ENCODE measurements around the gene TXLNA.

The TXLNA gene

GRCh38 chr1:32186077-32186476 lies 6.6 kb downstream of the TXLNA start:
- H3K27ac ChIP-seq (ENCODE audit: low read length): no peak overlapping the region
- H3K9me3 ChIP-seq (ENCODE audit: control insufficient read depth in 1 of 2, low read length in 2 of 2): no peaks in the 10 kb centered on the region
- peaks cover 11 to 30% of the 10 kb centered on the region in 2 donors for H3K4me1 ChIP-seq (ENCODE audit: control insufficient read depth in 1 of 2, insufficient read depth in 2 of 2, low read length in 2 of 2)
- H3K27me3 ChIP-seq (ENCODE audit: low read depth, low read length): no peaks in the 10 kb centered on the region
- peaks cover 56 to 57% of the 10 kb centered on the region in 2 donors for H3K36me3 ChIP-seq (ENCODE audit: control insufficient read depth in 1 of 2, insufficient read depth in 2 of 2, low read length in 2 of 2)
- no peak overlapping the region for H3K4me3 ChIP-seq (ENCODE audit: low read depth in 1 of 2, low read length in 2 of 2)

DNA sequence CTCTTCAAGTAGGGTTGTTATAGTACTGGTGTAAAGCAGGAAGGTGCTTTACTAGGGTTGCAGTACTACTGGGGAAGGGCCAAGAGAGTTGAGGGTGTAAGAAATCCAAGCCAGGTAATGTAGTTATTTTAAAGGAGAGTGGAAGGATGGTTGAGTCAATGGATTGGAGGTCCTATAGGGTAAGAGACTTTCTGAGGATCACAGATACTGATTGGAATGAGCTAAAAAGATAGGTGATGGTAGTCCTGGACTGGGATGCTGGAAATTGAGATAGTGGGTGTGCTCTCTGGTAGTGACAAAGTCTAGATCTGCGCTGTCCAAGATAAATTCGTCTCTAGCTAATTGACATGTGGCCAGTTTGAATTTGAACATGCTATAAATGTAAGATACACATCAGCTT lies 7.0 kb downstream of the TXLNA start:
- Histone ChIP-seq H3K4me1 (ENCODE audit: control insufficient read depth in 1 of 2, insufficient read depth in 2 of 2, low read length in 2 of 2) (peaks cover 7 to 26% of the 10 kb centered on the region in 2 donors), H3K27ac (ENCODE audit: low read length) (no peak overlapping the region), H3K27me3 (ENCODE audit: low read depth, low read length) (no peaks in the 10 kb centered on the region), H3K4me3 (ENCODE audit: low read depth in 1 of 2, low read length in 2 of 2) (no peak overlapping the region), H3K36me3 (ENCODE audit: control insufficient read depth in 1 of 2, insufficient read depth in 2 of 2, low read length in 2 of 2) (peaks cover 57 to 61% of the 10 kb centered on the region in 2 donors), H3K9me3 (ENCODE audit: control insufficient read depth in 1 of 2, low read length in 2 of 2) (no peaks in the 10 kb centered on the region)

- Histone ChIP-seq H3K4me3 (ENCODE audit: low read depth in 1 of 2, low read length in 2 of 2) (no peak overlapping the region), H3K27ac (ENCODE audit: low read length) (no peak overlapping the region), H3K27me3 (ENCODE audit: low read depth, low read length) (no peaks in the 10 kb centered on the region), H3K9me3 (ENCODE audit: control insufficient read depth in 1 of 2, low read length in 2 of 2) (no peaks in the 10 kb centered on the region), H3K4me1 (ENCODE audit: control insufficient read depth in 1 of 2, insufficient read depth in 2 of 2, low read length in 2 of 2) (peaks cover 4 to 15% of the 10 kb centered on the region in 2 donors), H3K36me3 (ENCODE audit: control insufficient read depth in 1 of 2, insufficient read depth in 2 of 2, low read length in 2 of 2) (peaks cover 67 to 70% of the 10 kb centered on the region in 2 donors)
Measured at GRCh38 chr1:32187850-32188249, 8.4 kb downstream of the TXLNA start.

DNA sequence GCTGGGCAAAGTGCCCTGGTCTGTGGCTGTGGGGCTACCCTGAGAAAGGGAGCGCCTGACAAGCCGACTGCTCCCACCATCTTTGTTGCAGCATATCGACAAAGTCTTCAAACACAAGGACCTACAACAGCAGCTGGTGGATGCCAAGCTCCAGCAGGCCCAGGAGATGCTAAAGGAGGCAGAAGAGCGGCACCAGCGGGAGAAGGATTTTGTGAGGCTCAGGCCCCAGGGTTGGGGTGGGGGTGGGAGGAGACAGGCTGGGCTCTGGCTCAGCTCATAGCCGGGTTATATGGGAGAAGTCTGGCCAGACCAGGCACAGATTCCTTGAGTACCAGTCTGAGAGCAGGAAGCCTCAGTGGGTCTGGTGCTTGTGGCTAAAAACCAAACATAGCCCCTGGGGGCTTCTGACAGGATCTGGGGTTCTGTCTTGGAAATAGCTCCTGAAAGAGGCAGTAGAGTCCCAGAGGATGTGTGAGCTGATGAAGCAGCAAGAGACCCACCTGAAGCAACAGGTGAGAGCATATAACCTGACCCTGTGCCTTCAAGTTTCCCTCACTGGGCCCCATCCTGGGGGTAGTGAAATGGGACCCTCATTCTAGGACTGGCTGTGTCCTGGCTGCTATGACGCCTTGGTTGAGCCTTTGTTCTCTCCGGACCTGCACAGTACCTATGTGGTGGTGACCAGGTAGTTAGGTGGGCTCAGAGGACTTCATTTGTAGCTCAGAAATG lies 12.9 kb downstream of the TXLNA start:
- Histone ChIP-seq H3K4me3 (ENCODE audit: low read depth in 1 of 2, low read length in 2 of 2) (no peak overlapping the region), H3K36me3 (ENCODE audit: control insufficient read depth in 1 of 2, insufficient read depth in 2 of 2, low read length in 2 of 2) (peaks cover 90 to 98% of the 10 kb centered on the region in 2 donors), H3K9me3 (ENCODE audit: control insufficient read depth in 1 of 2, low read length in 2 of 2) (no peaks in the 10 kb centered on the region), H3K27ac (ENCODE audit: low read length) (no peak overlapping the region), H3K4me1 (ENCODE audit: control insufficient read depth in 1 of 2, insufficient read depth in 2 of 2, low read length in 2 of 2) (no peaks in the 10 kb centered on the region), H3K27me3 (ENCODE audit: low read depth, low read length) (no peaks in the 10 kb centered on the region)

DNA sequence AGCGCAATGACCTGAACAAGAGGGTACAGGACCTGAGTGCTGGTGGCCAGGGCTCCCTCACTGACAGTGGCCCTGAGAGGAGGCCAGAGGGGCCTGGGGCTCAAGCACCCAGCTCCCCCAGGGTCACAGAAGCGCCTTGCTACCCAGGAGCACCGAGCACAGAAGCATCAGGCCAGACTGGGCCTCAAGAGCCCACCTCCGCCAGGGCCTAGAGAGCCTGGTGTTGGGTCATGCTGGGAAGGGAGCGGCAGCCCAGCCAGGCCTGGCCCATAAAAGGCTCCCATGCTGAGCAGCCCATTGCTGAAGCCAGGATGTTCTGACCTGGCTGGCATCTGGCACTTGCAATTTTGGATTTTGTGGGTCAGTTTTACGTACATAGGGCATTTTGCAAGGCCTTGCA lies 15.5 kb downstream of the TXLNA start:
- H3K36me3 ChIP-seq (ENCODE audit: control insufficient read depth in 1 of 2, insufficient read depth in 2 of 2, low read length in 2 of 2): peaks cover 70 to 73% of the 10 kb centered on the region in 2 donors
- peaks cover 5 to 11% of the 10 kb centered on the region in 2 donors for H3K4me1 ChIP-seq (ENCODE audit: control insufficient read depth in 1 of 2, insufficient read depth in 2 of 2, low read length in 2 of 2)
- H3K9me3 ChIP-seq (ENCODE audit: control insufficient read depth in 1 of 2, low read length in 2 of 2): no peaks in the 10 kb centered on the region
- no peak overlapping the region for H3K4me3 ChIP-seq (ENCODE audit: low read depth in 1 of 2, low read length in 2 of 2)
- H3K27me3 ChIP-seq (ENCODE audit: low read depth, low read length): no peaks in the 10 kb centered on the region
- H3K27ac ChIP-seq (ENCODE audit: low read length): no peak overlapping the region

- Histone ChIP-seq H3K9me3 (ENCODE audit: control insufficient read depth in 1 of 2, low read length in 2 of 2) (no peaks in the 10 kb centered on the region), H3K4me3 (ENCODE audit: low read depth in 1 of 2, low read length in 2 of 2) (no peak overlapping the region), H3K27ac (ENCODE audit: low read length) (no peak overlapping the region), H3K27me3 (ENCODE audit: low read depth, low read length) (no peaks in the 10 kb centered on the region), H3K4me1 (ENCODE audit: control insufficient read depth in 1 of 2, insufficient read depth in 2 of 2, low read length in 2 of 2) (peaks cover 6 to 13% of the 10 kb centered on the region in 2 donors), H3K36me3 (ENCODE audit: control insufficient read depth in 1 of 2, insufficient read depth in 2 of 2, low read length in 2 of 2) (peaks cover 64 to 68% of the 10 kb centered on the region in 2 donors)
Measured at GRCh38 chr1:32195531-32195930, 16.1 kb downstream of the TXLNA start.

- Histone ChIP-seq H3K27me3 (ENCODE audit: low read depth, low read length) (no peaks in the 10 kb centered on the region), H3K36me3 (ENCODE audit: control insufficient read depth in 1 of 2, insufficient read depth in 2 of 2, low read length in 2 of 2) (peaks cover 60 to 61% of the 10 kb centered on the region in 2 donors), H3K27ac (ENCODE audit: low read length) (no peak overlapping the region), H3K4me1 (ENCODE audit: control insufficient read depth in 1 of 2, insufficient read depth in 2 of 2, low read length in 2 of 2) (peaks cover 6 to 16% of the 10 kb centered on the region in 2 donors), H3K9me3 (ENCODE audit: control insufficient read depth in 1 of 2, low read length in 2 of 2) (no peaks in the 10 kb centered on the region), H3K4me3 (ENCODE audit: low read depth in 1 of 2, low read length in 2 of 2) (no peak overlapping the region)
Measured at GRCh38 chr1:32195972-32196823, 16.7 kb downstream of the TXLNA start.

DNA sequence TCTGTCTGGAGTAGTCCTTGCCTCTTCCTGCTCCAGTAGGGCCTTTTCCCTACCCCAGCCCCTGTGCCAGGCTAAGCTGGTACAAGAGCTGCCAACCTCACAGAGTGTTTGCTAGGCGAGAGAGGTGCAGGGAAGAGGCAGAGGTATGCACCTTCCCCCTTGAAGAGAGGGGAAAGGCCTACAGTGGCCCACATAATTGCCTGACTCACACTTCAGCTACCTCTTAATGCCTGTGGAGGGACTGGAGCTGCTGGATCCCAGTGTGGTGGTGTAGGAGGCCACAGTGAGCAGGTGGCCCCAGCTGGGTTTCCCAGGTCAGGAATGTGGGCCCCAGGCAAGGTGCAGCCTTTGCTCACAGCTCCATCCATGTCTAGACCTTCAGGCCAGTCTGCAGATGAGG lies 17.6 kb downstream of the TXLNA start:
- no peaks in the 10 kb centered on the region for H3K27me3 ChIP-seq (ENCODE audit: low read depth, low read length)
- H3K4me1 ChIP-seq (ENCODE audit: control insufficient read depth in 1 of 2, insufficient read depth in 2 of 2, low read length in 2 of 2): peaks cover 6 to 24% of the 10 kb centered on the region in 2 donors
- no peak overlapping the region for H3K4me3 ChIP-seq (ENCODE audit: low read depth in 1 of 2, low read length in 2 of 2)
- no peak overlapping the region for H3K27ac ChIP-seq (ENCODE audit: low read length)
- H3K36me3 ChIP-seq (ENCODE audit: control insufficient read depth in 1 of 2, insufficient read depth in 2 of 2, low read length in 2 of 2): peaks cover 51 to 52% of the 10 kb centered on the region in 2 donors
- no peaks in the 10 kb centered on the region for H3K9me3 ChIP-seq (ENCODE audit: control insufficient read depth in 1 of 2, low read length in 2 of 2)

GRCh38 chr1:32197837-32198236 lies 18.4 kb downstream of the TXLNA start:
- H3K27me3 ChIP-seq (ENCODE audit: low read depth, low read length): no peaks in the 10 kb centered on the region
- peaks cover 43 to 45% of the 10 kb centered on the region in 2 donors for H3K36me3 ChIP-seq (ENCODE audit: control insufficient read depth in 1 of 2, insufficient read depth in 2 of 2, low read length in 2 of 2)
- no peak overlapping the region for H3K27ac ChIP-seq (ENCODE audit: low read length)

DNA sequence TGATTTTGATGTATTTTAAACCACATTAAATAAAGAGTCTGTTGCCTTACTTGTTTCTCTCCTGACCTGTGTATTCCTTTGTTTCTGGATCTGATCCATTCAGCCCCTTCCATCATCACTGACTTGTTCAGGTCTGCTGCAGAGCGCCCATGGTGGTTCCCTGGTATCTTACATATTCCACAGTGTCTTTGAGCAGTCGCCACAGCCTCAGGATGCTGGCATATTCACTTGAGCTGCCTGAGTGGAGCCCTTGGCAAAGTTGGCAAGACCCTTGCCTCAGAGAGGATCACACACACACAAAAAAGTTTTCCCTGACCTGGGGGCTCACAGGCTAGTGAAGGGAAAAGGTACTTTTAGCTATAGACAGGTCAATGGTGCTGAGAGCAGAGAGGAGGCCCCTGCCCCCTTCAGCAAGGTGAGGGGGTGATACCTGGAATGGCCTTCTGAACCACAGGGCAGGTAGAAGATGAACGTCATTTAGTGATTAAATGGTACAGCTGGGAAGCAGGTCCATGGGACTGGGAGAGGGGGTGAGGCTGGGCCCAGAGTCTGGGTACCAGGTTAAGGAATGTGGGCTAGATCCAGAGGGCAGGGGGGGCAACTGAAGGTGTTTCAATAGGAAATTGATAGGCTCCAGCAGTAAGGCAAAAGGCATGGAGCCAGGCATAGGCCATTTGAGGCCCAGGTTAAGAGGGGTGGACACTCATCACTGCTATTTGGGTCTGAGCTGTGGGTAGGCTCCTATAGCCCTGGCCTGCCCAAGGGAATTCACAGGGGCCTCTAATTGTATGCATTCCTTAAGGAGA lies 19.0 kb downstream of the TXLNA start:
- H3K27ac ChIP-seq (ENCODE audit: low read length): no peak overlapping the region
- H3K27me3 ChIP-seq (ENCODE audit: low read depth, low read length): no peaks in the 10 kb centered on the region
- H3K4me1 ChIP-seq (ENCODE audit: control insufficient read depth in 1 of 2, insufficient read depth in 2 of 2, low read length in 2 of 2): peaks cover 6 to 27% of the 10 kb centered on the region in 2 donors
- no peaks in the 10 kb centered on the region for H3K9me3 ChIP-seq (ENCODE audit: control insufficient read depth in 1 of 2, low read length in 2 of 2)
- H3K4me3 ChIP-seq (ENCODE audit: low read depth in 1 of 2, low read length in 2 of 2): no peak overlapping the region
- H3K36me3 ChIP-seq (ENCODE audit: control insufficient read depth in 1 of 2, insufficient read depth in 2 of 2, low read length in 2 of 2): peaks cover 38 to 39% of the 10 kb centered on the region in 2 donors

More at GRCh38 chr1:32197837-32198236, 18.4 kb downstream of the TXLNA start:
- no peaks in the 10 kb centered on the region for H3K9me3 ChIP-seq (ENCODE audit: control insufficient read depth in 1 of 2, low read length in 2 of 2)
- H3K4me3 ChIP-seq (ENCODE audit: low read depth in 1 of 2, low read length in 2 of 2): no peak overlapping the region
- peaks cover 6 to 27% of the 10 kb centered on the region in 2 donors for H3K4me1 ChIP-seq (ENCODE audit: control insufficient read depth in 1 of 2, insufficient read depth in 2 of 2, low read length in 2 of 2)

Measured in muscle layer of duodenum (tissue), 2 donors.